NCI-H1417 (cell line): Measurements from ENCODE around the gene JAZF1.

Experiments used
- DNase-seq, 3 experiments: peaks; one replicate each; lab custom pipeline; 2025; lab: John Stamatoyannopoulos, UW

JAZF1 gene

GRCh38 chr7:28180364-28181147 is at the start of gene JAZF1:
TSS of gene JAZF1 (minus strand) at chr7:28180795.
- DNase-seq = peak; percentile 45 to 85 (median 76)

GRCh38 chr7:28230261-28230660 is 49.7 kb upstream of the JAZF1 start:
- DNase-seq = no peak

- no peak for DNase-seq
Observed at GRCh38 chr7:28228396-28228795, 47.8 kb upstream of the JAZF1 start.

GRCh38 chr7:28226003-28226402 is 45.4 kb upstream of the JAZF1 start:
- no peak for DNase-seq

GRCh38 chr7:28225576-28225975 is 45.0 kb upstream of the JAZF1 start:
- DNase-seq = peak in 1 of 3 experiments; percentile 15

- no peak for DNase-seq
Observed at GRCh38 chr7:28224675-28225074, 44.1 kb upstream of the JAZF1 start.

- no peak for DNase-seq
Observed at GRCh38 chr7:28224172-28224571, 43.6 kb upstream of the JAZF1 start.

- no peak for DNase-seq
Observed at GRCh38 chr7:28222636-28223035, 42.0 kb upstream of the JAZF1 start.

- no peak for DNase-seq
Observed at GRCh38 chr7:28219793-28220192, 39.2 kb upstream of the JAZF1 start.

- DNase-seq = peak in 1 of 3 experiments; percentile 77
Observed at GRCh38 chr7:28217143-28217542, 36.5 kb upstream of the JAZF1 start.

GRCh38 chr7:28211006-28211405 is 30.4 kb upstream of the JAZF1 start:
- DNase-seq = no peak

- DNase-seq = no peak
Observed at GRCh38 chr7:28208506-28208905, 27.9 kb upstream of the JAZF1 start.

GRCh38 chr7:28207486-28208158 is 27.0 kb upstream of the JAZF1 start:
- no peak for DNase-seq

- no peak for DNase-seq
Observed at GRCh38 chr7:28205506-28205905, 24.9 kb upstream of the JAZF1 start.

- DNase-seq = no peak
Observed at GRCh38 chr7:28203508-28204240, 23.1 kb upstream of the JAZF1 start.

GRCh38 chr7:28202222-28202621 is 21.6 kb upstream of the JAZF1 start:
- DNase-seq = no peak

- DNase-seq = no peak
Observed at GRCh38 chr7:28201131-28201530, 20.5 kb upstream of the JAZF1 start.

GRCh38 chr7:28200598-28200997 is 20.0 kb upstream of the JAZF1 start:
- DNase-seq = peak in 1 of 3 experiments; percentile 42

GRCh38 chr7:28199021-28199510 is 18.5 kb upstream of the JAZF1 start:
- no peak for DNase-seq

- DNase-seq = no peak
Observed at GRCh38 chr7:28195910-28196620, 15.5 kb upstream of the JAZF1 start.

GRCh38 chr7:28192786-28193585 is 12.4 kb upstream of the JAZF1 start:
- no peak for DNase-seq
